GM18520 (cell line): ENCODE results near the gene NUP98.
"Not testable (repeated sequence)": the region's sequence is repeated elsewhere in the genome, so short reads cannot be mapped to it uniquely, and the experiment has no call there.

Experiments used
- ATAC-seq: cut with Tn5 transposase; IDR thresholded peaks from one replicate; pipeline ENCODE4 v1.9.1; 2021; ENCODE audit not compliant: unreplicated experiment

The NUP98 gene

DNA sequence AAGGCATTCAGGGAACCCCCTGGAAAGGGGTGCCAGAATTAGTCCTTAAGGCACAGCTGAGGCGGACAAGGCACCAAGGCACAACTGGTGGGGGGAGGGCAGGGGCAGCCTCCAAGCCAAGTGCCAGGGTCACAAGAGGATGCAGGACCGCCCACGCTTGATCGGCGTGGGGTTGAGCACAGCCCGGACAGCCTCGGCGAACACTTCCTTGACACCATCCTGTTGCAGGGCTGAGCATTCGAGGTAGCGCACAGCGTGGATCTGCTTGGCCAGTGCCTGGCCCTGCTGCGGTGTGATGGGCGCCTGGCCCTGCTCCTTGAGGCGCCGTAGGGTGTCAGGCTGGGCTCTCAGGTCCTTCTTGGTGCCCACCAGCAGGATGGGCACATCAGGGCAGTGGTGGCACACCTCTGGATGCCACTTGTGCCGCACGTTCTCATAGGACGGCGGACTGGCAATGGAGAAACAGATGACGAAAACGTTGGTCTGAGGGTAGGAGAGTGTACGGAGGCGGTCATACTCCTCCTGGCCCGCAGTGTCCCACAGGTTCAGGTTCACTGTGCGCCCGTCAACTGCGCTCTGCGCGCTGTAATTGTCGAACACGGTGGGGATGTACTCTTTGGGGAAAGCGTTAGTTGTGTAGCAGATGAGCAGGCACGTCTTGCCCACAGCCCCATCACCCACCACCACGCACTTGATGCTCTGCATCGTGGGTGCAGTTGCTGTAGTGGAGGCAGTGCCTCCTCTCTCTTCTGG lies 30.3 kb upstream of the NUP98 start:
- ATAC-seq = no peak

DNA sequence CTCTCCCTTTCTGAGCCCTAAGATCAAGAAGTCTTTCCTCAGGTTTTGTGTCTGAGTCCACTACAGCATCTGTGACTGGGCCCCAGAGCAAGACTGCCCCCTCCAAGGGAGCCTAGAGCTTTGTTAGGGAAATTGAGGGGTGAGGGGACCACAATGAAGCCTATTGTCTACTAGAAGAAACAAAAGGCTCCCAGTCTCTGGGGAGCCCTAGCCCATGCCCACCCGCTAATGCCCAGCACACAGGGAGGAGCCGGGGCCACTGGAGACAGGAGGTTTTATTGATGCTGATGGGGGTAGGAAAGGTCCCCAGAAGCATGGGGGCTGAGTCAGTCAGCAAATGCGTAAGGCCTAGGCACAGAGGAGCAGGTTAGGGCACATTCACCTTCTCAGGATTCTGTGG lies 29.4 kb upstream of the NUP98 start:
- ATAC-seq = no peak

DNA sequence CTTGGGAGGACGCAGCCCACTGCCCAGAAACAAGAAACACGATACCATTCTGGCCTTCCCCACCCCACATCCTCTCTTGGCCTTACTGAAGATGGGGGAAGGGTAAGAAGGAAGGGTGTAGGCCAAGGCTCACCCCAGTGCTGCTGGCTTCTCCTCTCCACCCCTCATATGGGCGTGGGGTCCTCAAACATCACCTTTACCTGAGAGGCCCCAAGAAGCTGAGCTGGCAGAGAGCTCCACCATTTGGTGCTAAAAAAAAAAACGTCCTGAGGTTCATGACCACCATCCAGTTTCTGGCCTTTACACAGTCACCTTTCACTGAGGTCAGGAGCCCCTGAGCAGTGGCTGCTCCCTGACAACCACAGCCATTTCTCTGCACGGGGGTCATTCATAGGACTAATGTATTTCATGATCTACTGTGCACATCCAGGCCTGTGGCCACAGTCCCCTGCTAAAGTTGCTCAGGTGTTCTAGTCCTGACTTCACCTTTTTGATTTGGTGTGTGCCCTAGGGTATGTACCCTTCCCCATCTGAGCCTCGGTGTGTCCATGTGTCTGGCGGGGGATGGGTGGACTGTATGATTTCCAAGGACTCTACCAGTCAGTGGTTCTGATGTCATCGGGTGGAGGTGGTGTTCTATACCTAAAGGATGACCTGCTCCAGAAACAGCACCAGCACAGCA lies 28.3 kb upstream of the NUP98 start:
- no peak for ATAC-seq

DNA sequence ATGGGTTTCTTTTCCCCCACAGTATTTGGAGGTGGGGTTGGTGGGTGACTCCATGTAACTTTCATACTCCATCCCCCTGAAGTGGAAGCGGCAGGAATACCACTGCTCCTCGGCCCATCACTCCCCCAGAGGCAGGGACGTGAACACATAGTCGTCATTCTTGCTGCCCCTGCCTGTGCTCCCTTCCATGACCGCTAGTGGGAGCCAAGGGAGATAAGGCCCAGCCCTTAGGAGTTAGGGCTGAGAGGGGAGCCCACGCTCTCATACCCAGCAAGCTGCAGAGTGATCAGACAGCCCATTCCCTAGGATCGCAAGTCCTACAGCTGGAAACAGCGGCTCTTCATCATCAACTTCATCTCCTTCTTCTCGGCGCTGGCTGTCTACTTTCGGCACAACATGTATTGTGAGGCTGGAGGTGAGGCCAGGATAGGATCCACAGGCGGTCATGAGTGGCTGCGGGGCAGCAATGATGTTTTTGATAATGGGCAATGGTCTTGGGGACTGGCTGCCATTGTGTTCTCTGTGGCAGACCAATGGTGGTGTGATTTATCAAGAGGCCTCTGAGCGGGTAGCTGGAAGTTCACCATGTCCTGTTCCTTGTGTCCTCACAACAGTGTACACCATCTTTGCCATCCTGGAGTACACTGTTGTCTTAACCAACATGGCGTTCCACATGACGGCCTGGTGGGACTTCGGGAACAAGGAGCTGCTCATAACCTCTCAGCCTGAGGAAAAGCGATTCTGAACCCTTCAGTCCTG lies 27.5 kb upstream of the NUP98 start:
- peak; percentile 71 for ATAC-seq

DNA sequence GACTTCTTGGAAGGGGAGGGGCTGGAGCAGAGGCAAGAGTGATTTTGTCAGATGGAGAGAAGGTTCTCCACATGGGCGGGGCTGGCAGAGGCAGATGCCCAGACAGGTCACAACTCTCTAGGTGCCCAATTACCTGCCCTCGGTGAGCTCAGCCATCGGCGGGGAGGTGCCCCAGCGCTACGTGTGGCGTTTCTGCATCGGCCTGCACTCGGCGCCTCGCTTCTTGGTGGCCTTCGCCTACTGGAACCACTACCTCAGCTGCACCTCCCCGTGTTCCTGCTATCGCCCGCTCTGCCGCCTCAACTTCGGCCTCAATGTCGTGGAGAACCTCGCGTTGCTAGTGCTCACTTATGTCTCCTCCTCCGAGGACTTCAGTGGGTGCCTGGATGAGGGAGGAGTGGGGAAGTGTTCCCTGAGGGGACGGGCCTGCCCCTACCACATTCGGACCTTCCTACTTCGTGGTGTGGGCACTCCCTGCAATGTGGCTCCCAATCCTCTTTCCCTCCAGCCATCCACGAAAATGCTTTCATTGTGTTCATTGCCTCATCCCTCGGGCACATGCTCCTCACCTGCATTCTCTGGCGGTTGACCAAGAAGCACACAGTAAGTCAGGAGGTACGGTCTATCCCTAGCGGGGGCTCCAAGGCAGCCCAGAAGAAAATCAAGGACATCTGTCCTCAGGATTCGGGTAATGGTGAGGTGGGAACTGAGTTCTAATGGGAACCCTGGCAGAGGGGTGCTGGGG lies 26.6 kb upstream of the NUP98 start:
- no peak for ATAC-seq

DNA sequence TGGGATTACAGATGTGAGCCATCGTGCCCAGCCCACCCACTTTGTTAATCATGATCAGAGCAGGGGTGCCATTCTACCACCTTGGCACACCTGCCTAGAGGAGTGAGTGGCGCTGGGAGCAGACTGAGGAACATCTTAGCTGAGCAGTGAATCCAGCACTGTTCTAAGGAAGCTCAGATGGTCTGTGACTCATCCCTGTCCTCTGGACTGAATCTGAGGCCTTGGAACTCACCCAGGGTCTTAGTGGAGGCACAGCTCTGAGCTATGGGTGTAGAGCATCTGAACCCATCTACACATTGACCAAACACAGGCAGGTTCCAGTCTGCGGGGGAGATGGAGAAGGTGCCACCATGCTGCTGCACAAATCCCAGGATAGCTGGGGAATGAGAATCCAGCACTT lies 25.9 kb upstream of the NUP98 start:
- ATAC-seq = no peak

DNA sequence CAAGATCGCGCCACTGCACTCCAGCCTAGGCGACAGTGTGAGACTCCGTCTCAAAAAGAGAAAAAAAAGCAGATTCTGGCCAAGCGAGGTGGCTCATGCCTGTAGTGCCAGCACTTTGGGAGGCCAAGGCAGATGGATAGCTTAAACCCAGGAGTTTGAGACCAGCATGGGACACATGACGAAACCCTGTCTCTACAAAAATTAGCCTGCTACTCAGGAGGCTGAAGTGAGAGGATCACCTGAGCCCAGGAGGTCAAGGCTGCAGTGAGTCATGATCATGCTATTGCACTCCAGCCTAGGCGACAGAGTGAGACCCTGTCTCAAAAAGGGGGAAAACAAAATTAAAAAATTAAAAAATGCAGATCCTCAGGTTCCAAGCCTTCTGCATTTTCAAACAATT lies 25.0 kb upstream of the NUP98 start:
- ATAC-seq = no peak

DNA sequence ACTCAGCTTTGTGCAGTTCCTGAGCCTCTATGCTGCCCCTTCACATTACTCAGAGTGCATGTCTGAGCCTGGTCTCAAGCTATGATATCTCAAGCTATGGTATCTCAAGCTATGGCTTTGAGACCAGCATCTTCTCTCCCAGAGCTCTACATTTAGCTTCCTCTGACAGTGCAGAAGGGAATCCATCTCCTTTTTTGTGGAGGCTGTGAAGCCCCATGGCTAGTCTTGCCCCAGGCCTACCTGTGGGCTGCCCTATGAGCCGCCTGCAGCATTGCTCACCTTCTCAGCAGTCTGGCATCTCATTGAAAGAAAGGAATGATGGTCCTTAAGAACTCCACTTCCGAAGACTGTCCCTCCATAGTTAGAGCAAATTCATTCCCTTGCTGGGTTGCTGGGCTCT lies 23.6 kb upstream of the NUP98 start:
- ATAC-seq = no peak

DNA sequence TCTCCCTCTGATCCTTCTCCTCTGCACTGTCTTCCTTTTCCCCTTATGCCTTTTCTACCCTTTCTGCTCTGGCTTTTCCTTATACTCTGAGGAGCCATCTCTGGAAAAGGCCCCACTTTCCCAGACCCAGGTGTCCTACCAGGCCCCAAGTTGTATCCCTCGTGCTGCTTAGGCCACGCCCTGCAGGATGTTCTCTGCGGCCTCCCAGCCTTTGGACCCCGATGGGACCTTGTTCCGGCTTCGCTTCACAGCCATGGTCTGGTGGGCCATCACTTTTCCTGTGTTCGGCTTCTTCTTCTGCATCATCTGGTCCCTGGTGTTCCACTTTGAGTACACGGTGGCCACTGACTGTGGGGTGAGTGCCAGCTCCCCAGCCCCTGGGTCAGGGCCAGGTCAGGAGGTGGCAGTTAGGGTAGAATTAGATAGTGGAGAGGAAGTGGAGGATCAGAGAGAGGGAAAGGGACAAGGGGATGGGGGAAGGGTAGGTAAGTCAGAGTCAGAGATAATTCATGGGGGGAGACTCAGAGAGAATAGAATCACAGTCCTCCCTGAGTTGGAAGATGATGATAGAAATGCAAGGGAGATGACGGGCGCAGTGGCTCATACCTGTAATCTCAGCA lies 19.9 kb upstream of the NUP98 start:
- no peak for ATAC-seq

DNA sequence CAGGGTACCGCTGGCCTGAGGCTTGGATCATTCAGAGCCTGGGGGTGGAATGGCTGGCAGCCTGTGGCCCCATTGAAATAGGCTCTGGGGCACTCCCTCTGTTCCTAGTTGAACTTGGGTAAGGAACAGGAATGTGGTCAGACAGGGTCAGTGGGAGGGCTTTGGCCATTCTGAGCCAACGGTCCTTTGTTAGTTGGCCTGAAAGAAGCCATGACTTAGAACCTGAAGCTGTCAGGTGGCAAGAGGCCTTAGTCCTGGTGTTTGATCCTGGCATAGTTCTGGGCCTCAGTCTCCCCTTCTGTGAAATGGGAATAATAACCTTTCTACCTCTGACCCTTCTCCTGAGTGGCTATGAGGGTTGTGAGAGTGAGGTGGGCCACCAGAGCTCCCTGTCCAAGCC lies 19.3 kb upstream of the NUP98 start:
- no peak for ATAC-seq

DNA sequence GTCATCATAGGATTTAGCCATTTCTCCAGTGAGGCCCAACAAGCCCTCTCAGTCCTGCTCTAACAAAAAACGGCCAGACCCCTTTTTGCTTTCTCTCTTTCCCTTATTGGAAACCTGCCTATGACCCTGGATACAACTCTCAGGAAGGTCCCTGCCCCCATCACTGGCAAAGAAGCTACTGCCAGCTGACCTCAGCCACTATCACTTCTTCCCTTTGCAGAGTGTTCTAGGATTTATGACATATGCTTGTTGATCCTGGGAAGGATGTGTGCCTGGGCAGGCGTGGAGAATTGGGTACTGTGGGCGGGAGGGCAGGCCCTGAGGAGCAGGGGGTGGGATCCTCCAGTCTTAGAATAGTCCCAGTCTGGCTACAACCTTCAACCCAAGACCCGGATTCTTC lies 18.5 kb upstream of the NUP98 start:
- ATAC-seq = no peak

DNA sequence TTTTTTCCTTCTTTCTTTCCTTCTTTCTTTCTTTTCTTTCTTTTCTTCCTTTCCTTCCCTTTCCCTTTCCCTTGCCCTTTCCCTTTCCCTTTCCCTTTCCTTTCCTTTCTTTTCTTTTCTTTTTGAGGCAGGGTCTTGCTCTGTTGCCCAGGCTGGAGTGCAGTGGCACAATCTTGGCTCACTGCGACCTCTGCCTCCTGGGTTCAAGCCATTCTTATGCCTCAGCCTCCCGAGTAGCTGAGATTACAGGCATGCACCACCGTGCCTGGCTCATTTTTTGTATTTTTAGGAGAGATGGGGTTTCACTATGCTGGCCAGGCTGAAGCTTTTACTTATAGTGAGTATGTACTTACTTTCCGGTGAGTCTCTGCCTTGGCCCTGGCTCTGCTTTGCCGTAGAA lies 17.5 kb upstream of the NUP98 start:
- ATAC-seq = not testable (repeated sequence)

DNA sequence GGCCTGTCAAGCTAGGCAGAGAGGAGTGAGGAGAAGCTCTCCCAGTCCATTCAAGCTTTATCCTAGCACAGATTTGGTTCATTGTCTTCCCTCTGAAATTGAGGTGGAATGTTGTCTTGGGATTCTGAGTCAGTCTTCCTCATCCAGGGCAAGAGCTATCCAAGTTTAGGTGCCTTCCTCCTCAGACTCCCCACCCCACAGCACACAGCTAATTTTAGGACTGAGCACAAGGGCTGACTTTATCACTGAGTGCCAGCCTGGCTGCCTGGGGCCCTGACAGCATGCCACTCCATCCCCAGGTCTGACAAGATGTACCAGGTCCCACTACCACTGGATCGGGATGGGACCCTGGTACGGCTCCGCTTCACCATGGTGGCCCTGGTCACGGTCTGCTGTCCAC lies 13.6 kb upstream of the NUP98 start:
- ATAC-seq = no peak

DNA sequence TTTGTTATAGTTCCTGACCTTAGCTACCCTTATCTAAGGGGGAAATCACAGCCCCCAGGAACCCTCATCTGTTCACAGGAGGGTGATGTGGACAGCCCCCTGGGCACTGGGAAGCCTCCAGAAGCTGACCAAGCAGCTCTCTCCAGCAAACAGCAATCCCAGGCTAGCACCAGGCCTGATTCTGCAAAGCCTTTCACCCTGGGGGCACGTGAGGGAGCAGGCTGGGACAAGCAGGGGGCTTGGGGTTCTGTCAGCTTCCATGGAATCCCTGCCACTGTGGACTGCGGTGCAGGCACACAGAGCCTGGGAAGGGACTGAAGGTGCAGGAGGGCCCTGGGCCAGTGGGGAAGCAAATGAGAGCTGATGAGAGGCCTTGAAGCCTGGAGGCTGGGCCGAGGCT lies 13.1 kb upstream of the NUP98 start:
- no peak for ATAC-seq

DNA sequence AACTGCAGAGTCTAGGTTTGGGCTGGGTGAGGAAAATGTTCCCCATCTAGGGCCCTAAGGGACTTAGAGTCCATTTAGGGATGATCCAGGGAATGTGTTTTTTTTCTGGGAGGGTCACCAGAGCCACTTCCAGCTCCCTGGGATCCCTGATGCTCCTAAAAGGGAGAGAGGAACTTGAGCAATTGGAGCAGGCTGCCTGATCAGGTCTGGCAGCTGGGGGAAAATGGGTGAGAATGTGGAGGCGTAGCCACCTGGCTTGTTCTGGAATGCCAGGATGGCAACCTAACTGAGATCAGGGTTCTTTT lies 12.2 kb upstream of the NUP98 start:
- ATAC-seq = no peak

DNA sequence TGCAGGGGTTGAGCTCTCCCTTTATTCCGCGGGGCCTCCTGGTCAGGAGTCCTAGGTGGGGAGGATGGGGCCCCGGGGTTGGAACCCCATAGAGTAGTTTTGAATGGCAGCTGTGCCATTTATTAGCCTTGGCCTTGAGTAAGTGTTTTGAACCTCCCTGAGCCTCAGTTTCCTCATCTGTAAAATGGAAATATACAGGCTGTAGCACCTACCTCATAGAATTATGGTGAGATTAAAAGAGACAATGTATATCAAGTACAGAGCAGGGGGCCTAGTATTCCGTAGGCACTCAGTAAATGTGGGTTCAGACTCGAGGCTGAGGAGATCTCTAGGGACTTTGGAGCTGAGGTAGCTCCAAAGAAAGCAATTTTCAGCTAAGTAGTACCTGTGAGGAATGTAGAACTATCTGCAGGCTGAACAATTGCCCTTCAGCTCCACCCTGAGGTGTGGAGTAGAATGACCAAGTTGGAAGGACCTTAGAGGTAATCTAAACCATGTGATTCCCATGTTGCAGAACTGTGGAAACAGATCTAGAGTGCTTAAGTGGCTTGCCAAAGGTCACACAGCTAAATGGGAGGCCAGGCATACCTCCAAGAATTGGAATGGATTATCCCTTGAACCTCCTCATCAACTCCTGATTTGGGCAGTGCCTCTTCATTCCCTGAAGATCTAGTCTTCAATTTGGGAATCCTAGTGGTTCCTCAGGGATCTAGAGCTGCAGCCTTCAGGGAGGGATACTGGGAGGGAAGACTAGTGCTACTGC lies 11.7 kb upstream of the NUP98 start:
- ATAC-seq = peak; percentile 69

DNA sequence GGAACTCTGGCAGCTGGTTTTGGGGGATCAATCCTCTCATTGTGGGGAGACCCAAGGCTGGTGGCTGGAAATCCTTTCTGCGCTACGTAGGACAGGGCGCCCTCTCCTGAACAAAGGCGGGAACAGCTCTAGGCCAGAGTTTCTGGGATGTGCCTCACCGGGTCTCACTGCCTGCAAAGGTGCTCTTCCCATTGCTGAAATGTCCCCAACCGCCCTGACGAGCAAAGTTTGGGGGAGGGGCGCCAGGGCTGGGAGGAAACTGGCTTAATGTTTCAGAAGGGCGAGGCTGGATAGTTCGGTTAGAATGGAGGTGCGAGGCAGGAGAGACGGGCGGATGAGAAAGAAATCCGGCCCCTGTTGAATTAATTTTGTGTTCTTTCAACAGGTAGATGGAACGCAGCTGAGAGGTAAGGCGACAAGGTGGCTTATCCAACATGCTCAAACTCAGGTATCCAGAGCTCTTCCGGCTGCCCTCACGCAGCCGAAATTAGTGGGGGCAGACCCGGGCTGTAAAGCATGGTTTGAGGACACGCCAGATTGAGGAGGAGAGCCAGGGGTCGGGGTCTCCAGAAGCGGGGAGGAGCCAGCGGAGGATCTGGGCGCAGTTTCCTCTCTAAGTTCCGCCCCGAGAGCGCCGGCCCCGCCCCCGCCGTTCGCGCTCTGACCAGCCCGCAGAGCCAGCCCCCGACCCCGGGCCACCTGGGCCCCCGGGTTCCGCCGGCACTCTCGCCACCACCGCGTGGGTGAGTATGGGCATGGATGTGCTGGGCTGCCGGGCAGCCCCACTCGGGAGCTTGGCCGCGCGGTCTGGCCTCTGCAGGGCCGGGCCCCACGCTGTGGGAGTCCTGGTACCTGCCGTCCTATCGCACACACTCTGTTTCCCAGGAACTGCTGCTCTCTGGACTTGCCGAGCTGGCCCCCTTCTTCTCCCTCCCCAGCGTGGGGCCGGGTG lies 10.8 kb upstream of the NUP98 start, which contains the start of gene PGAP2:
PGAP2 (plus strand) TSS at position 652 of the 952 bp plus-strand sequence. CDS start 2,700 bp downstream, outside the sequence.
- peak; percentile 33 for ATAC-seq

DNA sequence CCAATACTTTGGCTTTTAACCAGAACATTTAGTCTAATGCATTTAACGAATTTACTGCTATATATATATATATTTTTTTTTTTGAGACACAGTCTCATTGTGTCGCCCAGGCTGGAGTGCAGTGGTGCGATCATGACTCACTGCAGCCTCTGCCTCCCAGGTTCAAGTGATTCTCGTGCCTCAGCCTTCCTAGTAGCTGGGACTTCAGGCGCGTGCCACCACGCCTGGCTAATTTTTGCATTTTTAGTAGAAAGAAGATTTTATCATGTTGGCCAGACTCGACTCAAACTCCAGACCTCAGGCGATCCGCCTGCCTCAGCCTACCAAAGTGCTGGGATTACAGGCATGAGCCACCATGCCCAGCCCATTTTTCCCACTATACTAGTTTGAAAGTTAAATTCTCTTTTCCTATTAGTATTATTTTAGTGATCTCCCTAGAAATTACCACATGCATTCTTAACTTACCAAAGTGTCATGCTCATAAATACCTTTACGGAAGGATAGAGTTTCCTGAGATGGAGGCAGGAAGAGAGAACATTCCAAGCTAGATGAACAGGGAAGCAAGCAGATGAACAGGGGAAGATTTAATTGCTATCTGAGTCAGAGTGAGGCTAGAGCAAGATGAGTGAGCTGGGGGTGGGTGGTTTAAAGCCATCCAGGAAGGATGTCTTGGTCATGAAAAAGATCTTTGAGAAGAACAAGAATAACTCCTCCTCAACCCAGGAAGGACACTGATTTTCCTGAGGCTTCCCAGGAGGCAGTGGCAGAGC lies 6.6 kb upstream of the NUP98 start:
- no peak for ATAC-seq
